ENCODE measurements around the gene TP53TG5. TPM values are rescaled to one million over a fixed set of nuclear protein-coding genes. Genes with fewer than 3 reads are reported as not detected.

Gene TP53TG5
- total RNA-seq, 1 donor from 2014 or later: not detected

DNA sequence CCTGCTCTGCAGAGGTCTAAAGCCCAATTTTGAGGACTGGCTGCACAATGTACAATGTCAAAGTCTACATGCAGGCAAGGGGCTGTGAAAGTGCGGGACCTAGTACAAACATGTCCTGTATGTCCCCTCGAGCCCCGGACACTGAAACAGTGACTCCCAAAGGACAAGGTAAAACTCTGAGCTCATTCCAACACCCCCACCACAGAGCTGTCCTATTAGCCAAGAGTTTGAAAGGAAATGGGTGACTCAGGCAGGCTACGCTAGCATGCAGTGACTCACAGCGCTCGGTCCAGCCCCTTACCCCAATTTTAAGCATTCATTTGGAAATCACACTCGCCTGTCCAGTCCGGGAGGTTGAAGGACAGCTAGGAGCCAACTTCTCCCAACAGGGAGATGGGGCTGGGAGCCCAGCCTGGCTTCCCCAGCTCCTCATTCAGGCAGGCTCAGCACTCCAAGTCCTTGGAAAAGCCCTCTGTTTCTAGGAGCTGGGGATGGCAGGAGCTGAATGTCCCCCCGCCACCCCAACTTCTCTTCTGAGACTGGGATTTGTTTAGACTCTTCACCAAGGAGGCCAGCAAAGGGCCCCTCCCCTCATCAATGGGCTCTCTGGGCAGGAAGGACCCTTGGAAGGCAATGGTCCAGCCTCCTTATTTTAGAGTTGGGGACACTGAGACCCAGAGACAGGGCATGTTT is 33.8 kb downstream of the TP53TG5 start:
- DNase-seq (ENCODE audit: low read depth, low spot score): no peak
- Mint-ChIP-seq H3K4me3 (peak overlapping the region; percentile 41), H3K4me1 (peaks cover 45% of the 10 kb centered on the region), H3K27me3 (ENCODE audit: low read depth) (peaks cover 9% of the 10 kb centered on the region), H3K27ac (ENCODE audit: unreplicated experiment) (no peak overlapping the region), H3K36me3 (ENCODE audit: low read depth) (no peaks in the 10 kb centered on the region), H3K9me3 (no peaks in the 10 kb centered on the region)
- TF ChIP-seq, protein P1, sequence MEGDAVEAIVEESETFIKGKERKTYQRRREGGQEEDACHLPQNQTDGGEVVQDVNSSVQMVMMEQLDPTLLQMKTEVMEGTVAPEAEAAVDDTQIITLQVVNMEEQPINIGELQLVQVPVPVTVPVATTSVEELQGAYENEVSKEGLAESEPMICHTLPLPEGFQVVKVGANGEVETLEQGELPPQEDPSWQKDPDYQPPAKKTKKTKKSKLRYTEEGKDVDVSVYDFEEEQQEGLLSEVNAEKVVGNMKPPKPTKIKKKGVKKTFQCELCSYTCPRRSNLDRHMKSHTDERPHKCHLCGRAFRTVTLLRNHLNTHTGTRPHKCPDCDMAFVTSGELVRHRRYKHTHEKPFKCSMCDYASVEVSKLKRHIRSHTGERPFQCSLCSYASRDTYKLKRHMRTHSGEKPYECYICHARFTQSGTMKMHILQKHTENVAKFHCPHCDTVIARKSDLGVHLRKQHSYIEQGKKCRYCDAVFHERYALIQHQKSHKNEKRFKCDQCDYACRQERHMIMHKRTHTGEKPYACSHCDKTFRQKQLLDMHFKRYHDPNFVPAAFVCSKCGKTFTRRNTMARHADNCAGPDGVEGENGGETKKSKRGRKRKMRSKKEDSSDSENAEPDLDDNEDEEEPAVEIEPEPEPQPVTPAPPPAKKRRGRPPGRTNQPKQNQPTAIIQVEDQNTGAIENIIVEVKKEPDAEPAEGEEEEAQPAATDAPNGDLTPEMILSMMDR (conservative IDR thresholded peaks at IDR 0.05): no peak

DNA sequence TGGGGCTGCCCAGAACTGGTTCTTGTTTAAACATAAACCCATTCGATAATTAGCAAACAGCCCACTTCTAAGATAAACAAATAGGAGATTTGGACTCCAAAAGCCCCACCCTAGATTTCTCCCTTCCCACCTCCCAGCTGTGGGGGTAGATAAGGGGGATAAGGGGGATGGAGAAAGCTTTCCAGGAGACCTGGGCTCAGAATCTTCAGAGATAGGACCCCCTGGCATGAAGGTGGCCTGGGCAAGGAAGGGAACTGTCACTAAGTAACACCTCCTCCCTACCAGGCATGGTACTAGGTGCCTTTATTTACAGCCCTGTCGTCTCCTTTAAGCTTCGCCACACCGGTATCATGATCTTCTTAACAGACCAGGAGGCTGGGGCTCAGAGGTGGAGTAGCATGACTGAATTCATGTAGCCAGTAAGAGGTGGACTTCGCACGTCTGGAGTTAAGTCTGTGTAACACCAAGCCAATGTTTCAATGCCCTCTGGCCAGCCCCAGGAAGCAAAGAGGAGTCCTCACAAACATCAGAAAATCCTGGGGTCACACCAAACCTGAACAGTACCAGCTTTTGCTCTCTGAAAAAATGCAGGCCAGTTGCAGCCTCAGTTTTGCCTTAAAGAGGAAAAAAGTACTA is 34.5 kb downstream of the TP53TG5 start:
- H3K9me3 Mint-ChIP-seq: no peaks in the 10 kb centered on the region
- H3K27me3 Mint-ChIP-seq (ENCODE audit: low read depth): peaks cover 9% of the 10 kb centered on the region
- H3K4me3 Mint-ChIP-seq: no peak overlapping the region
- H3K4me1 Mint-ChIP-seq: peaks cover 45% of the 10 kb centered on the region
- no peak overlapping the region for H3K27ac Mint-ChIP-seq (ENCODE audit: unreplicated experiment)
- TF ChIP-seq, protein P1 (conservative IDR thresholded peaks at IDR 0.05): no peak
- no peak for DNase-seq (ENCODE audit: low read depth, low spot score)
- no peaks in the 10 kb centered on the region for H3K36me3 Mint-ChIP-seq (ENCODE audit: low read depth)

DNA sequence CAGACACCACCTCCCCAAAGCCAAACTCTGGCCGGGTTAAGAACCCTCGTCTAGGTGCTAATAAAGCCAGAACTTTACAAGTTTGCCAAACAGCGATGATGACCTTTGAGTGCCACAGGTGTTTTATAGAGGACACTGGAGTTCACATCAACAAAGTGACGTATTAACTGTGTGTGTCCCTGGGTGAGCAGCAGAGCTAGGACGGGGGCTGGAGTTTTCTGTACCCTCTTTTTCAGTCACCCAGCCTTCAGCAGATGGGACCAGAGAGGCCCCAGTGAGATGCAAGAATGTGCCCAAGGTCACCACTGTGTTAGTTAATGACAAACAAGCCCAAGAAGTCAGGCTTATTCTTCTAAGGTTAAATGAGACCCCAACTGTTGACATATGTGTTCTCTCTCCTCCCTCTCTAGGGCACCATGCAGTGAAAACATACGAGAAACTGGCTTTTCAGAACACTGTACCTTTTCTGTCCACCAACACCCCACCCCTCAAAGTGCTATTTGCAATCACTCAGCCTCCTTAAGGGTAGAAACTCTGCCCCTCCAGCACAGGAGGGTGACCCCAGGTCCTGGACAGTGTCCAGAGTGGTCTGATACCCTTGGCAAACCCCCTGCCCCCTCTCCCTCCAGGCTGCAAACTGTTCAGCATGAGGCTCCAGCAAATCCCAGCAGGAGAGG is 35.1 kb downstream of the TP53TG5 start:
- no peak for DNase-seq (ENCODE audit: low read depth, low spot score)
- TF ChIP-seq, protein P1 (conservative IDR thresholded peaks at IDR 0.05): no peak
- H3K9me3 Mint-ChIP-seq: no peaks in the 10 kb centered on the region
- peaks cover 9% of the 10 kb centered on the region for H3K27me3 Mint-ChIP-seq (ENCODE audit: low read depth)
- peaks cover 45% of the 10 kb centered on the region for H3K4me1 Mint-ChIP-seq
- no peaks in the 10 kb centered on the region for H3K36me3 Mint-ChIP-seq (ENCODE audit: low read depth)
- H3K27ac Mint-ChIP-seq (ENCODE audit: unreplicated experiment): no peak overlapping the region
- H3K4me3 Mint-ChIP-seq: no peak overlapping the region

- peaks cover 39% of the 10 kb centered on the region for H3K4me1 Mint-ChIP-seq
- DNase-seq (ENCODE audit: low read depth, low spot score): no peak
- H3K9me3 Mint-ChIP-seq: no peaks in the 10 kb centered on the region
- TF ChIP-seq, protein P1 (conservative IDR thresholded peaks at IDR 0.05): no peak
- H3K27ac Mint-ChIP-seq (ENCODE audit: unreplicated experiment): peak overlapping the region; percentile 27
- peaks cover 3% of the 10 kb centered on the region for H3K27me3 Mint-ChIP-seq (ENCODE audit: low read depth)
- no peaks in the 10 kb centered on the region for H3K36me3 Mint-ChIP-seq (ENCODE audit: low read depth)
- no peak overlapping the region for H3K4me3 Mint-ChIP-seq
Observed at GRCh38 chr20:45341939-45342854, 35.9 kb downstream of the TP53TG5 start.

DNA sequence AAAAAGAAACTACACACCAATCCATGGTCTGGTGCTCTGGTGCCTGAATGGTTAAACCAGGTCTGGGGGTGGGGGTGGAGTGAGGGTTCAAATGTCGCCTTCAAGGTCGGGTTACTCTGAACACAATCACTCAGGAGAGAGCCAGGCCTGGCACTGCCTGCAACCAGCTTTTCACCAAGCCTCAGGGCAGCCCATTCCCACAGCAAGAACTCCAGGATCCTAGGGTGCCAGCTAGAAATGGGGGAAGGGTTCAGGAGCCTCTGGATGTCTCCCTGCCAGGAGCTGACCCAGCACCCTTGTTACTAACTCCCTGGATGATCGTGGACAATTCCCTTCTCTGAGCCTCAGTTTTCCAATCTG is 36.6 kb downstream of the TP53TG5 start:
- peaks cover 32% of the 10 kb centered on the region for H3K4me1 Mint-ChIP-seq
- H3K27ac Mint-ChIP-seq (ENCODE audit: unreplicated experiment): no peak overlapping the region
- no peaks in the 10 kb centered on the region for H3K27me3 Mint-ChIP-seq (ENCODE audit: low read depth)
- no peak for DNase-seq (ENCODE audit: low read depth, low spot score)
- H3K36me3 Mint-ChIP-seq (ENCODE audit: low read depth): no peaks in the 10 kb centered on the region
- TF ChIP-seq, protein P1 (conservative IDR thresholded peaks at IDR 0.05): no peak
- H3K9me3 Mint-ChIP-seq: no peaks in the 10 kb centered on the region
- H3K4me3 Mint-ChIP-seq: no peak overlapping the region
